Stimulated activated CD4-positive, alpha-beta T cell treated with anti-CD3 and anti-CD28 coated beads, Interleukin-2, amount 100 ng/mL, for 48 hours (primary cell): ENCODE results near the gene CHRDL2.
A peak's percentile ranks its signal among the peaks of the same experiment; 100 is the strongest.

Experiments used
- DNase-seq, 2 donors: peaks; one replicate each; pipeline ENCODE4 v3.0.0-alpha.2; 2020

Gene CHRDL2

GRCh38 chr11:74710281-74710938 is 20.8 kb downstream of the CHRDL2 start:
- no peak for DNase-seq

- DNase-seq, result no peak
Measured at GRCh38 chr11:74709175-74709574, 22.1 kb downstream of the CHRDL2 start.

GRCh38 chr11:74707602-74708510 is 23.4 kb downstream of the CHRDL2 start:
- DNase-seq, result no peak

GRCh38 chr11:74707182-74707581 is 24.0 kb downstream of the CHRDL2 start:
- DNase-seq, result no peak

GRCh38 chr11:74703211-74703610 is 28.0 kb downstream of the CHRDL2 start:
- no peak for DNase-seq

GRCh38 chr11:74702383-74703007 is 28.7 kb downstream of the CHRDL2 start:
- DNase-seq, result peak; percentile 57 to 64

GRCh38 chr11:74701351-74701750 is 29.9 kb downstream of the CHRDL2 start:
- DNase-seq, result no peak

- no peak for DNase-seq
Measured at GRCh38 chr11:74699615-74700396, 31.4 kb downstream of the CHRDL2 start.

GRCh38 chr11:74697722-74698121 is 33.5 kb downstream of the CHRDL2 start:
- DNase-seq, result no peak

GRCh38 chr11:74696939-74697675 is 34.1 kb downstream of the CHRDL2 start:
- DNase-seq, result no peak

- no peak for DNase-seq
Measured at GRCh38 chr11:74696500-74696899, 34.7 kb downstream of the CHRDL2 start.

GRCh38 chr11:74695705-74696280 is 35.4 kb downstream of the CHRDL2 start:
- DNase-seq, result no peak

GRCh38 chr11:74694136-74694930 is 36.9 kb downstream of the CHRDL2 start:
- DNase-seq, result no peak

GRCh38 chr11:74693531-74693930 is 37.7 kb downstream of the CHRDL2 start:
- DNase-seq, result no peak

GRCh38 chr11:74691755-74692154 is 39.5 kb downstream of the CHRDL2 start:
- no peak for DNase-seq

- no peak for DNase-seq
Measured at GRCh38 chr11:74689666-74690065, 41.6 kb downstream of the CHRDL2 start.

- no peak for DNase-seq
Measured at GRCh38 chr11:74687237-74688023, 43.8 kb downstream of the CHRDL2 start.

GRCh38 chr11:74686792-74687191 is 44.4 kb downstream of the CHRDL2 start:
- no peak for DNase-seq

- DNase-seq, result no peak
Measured at GRCh38 chr11:74685905-74686304, 45.3 kb downstream of the CHRDL2 start.

- no peak for DNase-seq
Measured at GRCh38 chr11:74685338-74685737, 45.9 kb downstream of the CHRDL2 start.
